A673 (cell line): Measurements from ENCODE around the gene SENP2. TPM values are rescaled to one million over a fixed set of nuclear protein-coding genes. Genes with fewer than 3 reads are reported as not detected.
"Not testable (repeated sequence)": the region's sequence is repeated elsewhere in the genome, so short reads cannot be mapped to it uniquely, and the experiment has no call there.

Experiments used
- BruUV-seq: library from RNA; stranded (reverse); fragments of 400-500 nt; replicated peaks from 2 replicates; lab custom pipeline; 2021; lab: Mats Ljungman, UMichigan
- CTCF ChIA-PET: fragments of 300-600 bp; sonication (Branson Sonifier 250); formaldehyde crosslinking; loops from one replicate; lab custom pipeline; 2022; ENCODE audit warnings: antibody characterized with exemption; lab: Charles Lee
- POLR2A ChIA-PET: fragments of 300-600 bp; sonication (Branson Sonifier 250); formaldehyde crosslinking; loops from one replicate; lab custom pipeline; 2022; ENCODE audit warnings: antibody characterized with exemption; ENCODE audit not compliant: low non-redundant PET; lab: Charles Lee
- DNase-seq: peaks from one replicate; pipeline ENCODE4 v3.0.0-alpha.2; 2015; ENCODE audit warnings: low spot score
- H3K27ac ChIP-seq: fragments of 200-600 bp; sonication (generic); 2 replicates; pipeline ENCODE4 v1.5.1; 2016; ENCODE audit warnings: mixed run types, low read depth, mild to moderate bottlenecking, mixed read lengths, antibody characterized with exemption, low read length; ENCODE audit not compliant: poor library complexity, severe bottlenecking
- H3K27me3 ChIP-seq: fragments of 200-600 bp; sonication (generic); replicated peaks from 2 replicates; pipeline ENCODE4 v1.6.1; 2017; ENCODE audit warnings: mixed run types, low read depth, mild to moderate bottlenecking, mixed read lengths, antibody characterized with exemption, low read length; ENCODE audit not compliant: insufficient read depth, poor library complexity
- H3K36me3 ChIP-seq: fragments of 200-600 bp; sonication (generic); 2 replicates; pipeline ENCODE4 v1.6.1; 2016; ENCODE audit warnings: mixed run types, mild to moderate bottlenecking, mixed read lengths, antibody characterized with exemption, low read length; ENCODE audit not compliant: insufficient read depth, poor library complexity, severe bottlenecking
- H3K4me1 ChIP-seq: fragments of 200-600 bp; sonication (generic); 2 replicates; pipeline ENCODE4 v1.6.1; 2017; ENCODE audit warnings: mixed run types, mild to moderate bottlenecking, mixed read lengths, antibody characterized with exemption, low read length; ENCODE audit not compliant: insufficient read depth, poor library complexity, severe bottlenecking
- H3K4me3 ChIP-seq: fragments of 200-600 bp; sonication (generic); 2 replicates; pipeline ENCODE4 v1.5.1; 2016; ENCODE audit warnings: low read depth, mixed run types, mild to moderate bottlenecking, mixed read lengths, low read length; ENCODE audit not compliant: poor library complexity, severe bottlenecking
- H3K9me3 ChIP-seq: fragments of 200-600 bp; sonication (generic); 2 replicates; pipeline ENCODE4 v1.6.1; 2016; ENCODE audit warnings: mixed run types, low read depth, mild to moderate bottlenecking, mixed read lengths, antibody characterized with exemption, low read length; ENCODE audit not compliant: poor library complexity, severe bottlenecking
- CTCF ChIP-seq: fragments of 300-800, 200-600 bp; sonication (generic); conservative IDR thresholded peaks from 2 replicates; pipeline ENCODE4 v1.5.1; 2017; ENCODE audit warnings: low read depth, mild to moderate bottlenecking, antibody characterized with exemption, low read length, moderate library complexity, mixed read lengths
- EZH2 ChIP-seq: fragments of 200-600 bp; sonication (generic); IDR thresholded peaks from 2 replicates; pipeline ENCODE4 v1.6.1; 2017; ENCODE audit warnings: borderline replicate concordance, low read depth, mild to moderate bottlenecking, mixed read lengths, antibody characterized with exemption, low read length; ENCODE audit not compliant: poor library complexity, severe bottlenecking
- intact Hi-C: fragments of 100-400 bp; cut with micrococcal nuclease; formaldehyde crosslinking; loops from one replicate; pipeline ENCODE4 v1.10.0; 2022; ENCODE audit not compliant: unreplicated experiment
- total RNA-seq: library from RNA; stranded (reverse); gene quantifications from 2 replicates; pipeline ENCODE4 v1.2.3, GENCODE V29; 2021

Gene SENP2
- total RNA-seq, 1 experiment from 2014 or later = 43.4 TPM

- CTCF ChIA-PET = interaction anchor here (0.6 to 0.7 kb wide), 3 partner anchors 10 to 110 kb away, joined by 3 to 4 read pairs (median 3); no protein-coding TSS in a partner anchor
- intact Hi-C loops = no loop called here
- no TSS peak for BruUV-seq
Measured at GRCh38 chr3:185572183-185572582, 13.9 kb upstream of the SENP2 start.

GRCh38 chr3:185575108-185575869 lies 10.8 kb upstream of the SENP2 start:
- not testable (repeated sequence) for H3K36me3 ChIP-seq, H3K27me3 ChIP-seq, BruUV-seq, H3K27ac ChIP-seq, H3K9me3 ChIP-seq, H3K4me3 ChIP-seq, H3K4me1 ChIP-seq
- intact Hi-C loops = loop anchor here (5.0 kb wide), 1 partner anchor 223 kb away; no protein-coding TSS in a partner anchor
- POLR2A ChIA-PET = interaction anchor here (0.5 kb wide), 1 partner anchor 29 kb away, joined by 4 read pairs; no protein-coding TSS in a partner anchor
- TF ChIP-seq CTCF = peak; percentile 64
- DNase-seq = peak; percentile 79
- CTCF ChIA-PET = interaction anchor here (0.6 to 1.5 kb wide), 3 partner anchors 11 to 1054 kb away, joined by 4 to 9 read pairs (median 8); partner anchors contain the start of gene SENP2

More at GRCh38 chr3:185572183-185572582, 13.9 kb upstream of the SENP2 start:
- H3K9me3 ChIP-seq = no peaks in the 10 kb centered on the region
- H3K36me3 ChIP-seq = no peaks in the 10 kb centered on the region
- H3K4me3 ChIP-seq = no peak overlapping the region
- no peak for DNase-seq
- POLR2A ChIA-PET = no interaction called here
- no peaks in the 10 kb centered on the region for H3K27me3 ChIP-seq
- no peaks in the 10 kb centered on the region for H3K4me1 ChIP-seq
- no peak overlapping the region for H3K27ac ChIP-seq
- no peak for TF ChIP-seq EZH2
- no peak for TF ChIP-seq CTCF

GRCh38 chr3:185582236-185582635 lies 3.9 kb upstream of the SENP2 start:
- no peaks in the 10 kb centered on the region for H3K36me3 ChIP-seq
- no peak overlapping the region for H3K27ac ChIP-seq
- TF ChIP-seq CTCF (no peak), EZH2 (no peak)
- H3K27me3 ChIP-seq = no peaks in the 10 kb centered on the region
- peaks cover 11% of the 10 kb centered on the region for H3K4me1 ChIP-seq
- H3K4me3 ChIP-seq = no peak overlapping the region
- no TSS peak for BruUV-seq
- no peaks in the 10 kb centered on the region for H3K9me3 ChIP-seq
- CTCF ChIA-PET = no interaction called here
- intact Hi-C loops = no loop called here
- no peak for DNase-seq
- POLR2A ChIA-PET = no interaction called here
